HepG2 (cell line): ENCODE data around the gene NT5C. TPM values are rescaled to one million over a fixed set of nuclear protein-coding genes. Genes with fewer than 3 reads are reported as not detected.

ENCODE experiments used
- BCLAF1 ChIP-seq: fragments of 450-650 bp; IDR thresholded peaks from 2 replicates; pipeline ENCODE4 v1.6.1; 2017; ENCODE audit warnings: mild to moderate bottlenecking
- GPN1 ChIP-seq: sonication (generic); formaldehyde crosslinking; IDR thresholded peaks from 2 replicates; pipeline ENCODE4 v1.5.1; 2020; ENCODE audit warnings: missing genetic modification reagents, borderline replicate concordance
- IKZF4 ChIP-seq: sonication (generic); formaldehyde crosslinking; IDR thresholded peaks from 2 replicates; pipeline ENCODE4 v1.5.1; 2020; ENCODE audit warnings: borderline replicate concordance, mild to moderate bottlenecking, low read depth, missing genetic modification reagents; ENCODE audit errors: not compliant biosample characterization
- ISL2 ChIP-seq: sonication (generic); formaldehyde crosslinking; IDR thresholded peaks from 2 replicates; pipeline ENCODE4 v1.5.0; 2020; ENCODE audit warnings: missing genetic modification reagents
- POGK ChIP-seq: sonication (generic); formaldehyde crosslinking; conservative IDR thresholded peaks from 2 replicates; pipeline ENCODE4 v1.8.0; 2022; ENCODE audit warnings: mild to moderate bottlenecking, moderate library complexity, missing genetic modification reagents
- SIN3B ChIP-seq: fragments of 150-350 bp; IDR thresholded peaks from 2 replicates; pipeline ENCODE4 v1.6.1; 2014; ENCODE audit warnings: low read length
- SOX5 ChIP-seq: IDR thresholded peaks from 2 replicates; pipeline ENCODE4 v1.6.1; 2016; ENCODE audit warnings: borderline replicate concordance
- TGIF2 ChIP-seq: IDR thresholded peaks from 2 replicates; pipeline ENCODE4 v1.6.1; 2016; ENCODE audit warnings: control low read depth, missing compliant biosample characterization
- ZNF329 ChIP-seq: sonication (generic); formaldehyde crosslinking; IDR thresholded peaks from 2 replicates; pipeline ENCODE4 v1.9.0; 2021; ENCODE audit warnings: low read depth, mild to moderate bottlenecking, missing genetic modification reagents
- ZNF33A ChIP-seq: sonication (generic); formaldehyde crosslinking; IDR thresholded peaks from 2 replicates; pipeline ENCODE4 v1.5.1; 2020; ENCODE audit warnings: missing genetic modification reagents, mild to moderate bottlenecking, moderate library complexity, borderline replicate concordance
- ZNF674 ChIP-seq: sonication (generic); formaldehyde crosslinking; IDR thresholded peaks from 2 replicates; pipeline ENCODE4 v1.5.0; 2020; ENCODE audit warnings: low read depth, mild to moderate bottlenecking, missing genetic modification reagents
- ZNF687 ChIP-seq: sonication (generic); formaldehyde crosslinking; IDR thresholded peaks from 2 replicates; pipeline ENCODE4 v1.5.1; 2020; ENCODE audit warnings: mild to moderate bottlenecking, missing genetic modification reagents, moderate library complexity
- polyA plus RNA-seq, 8 experiments: library from polyadenylated mRNA; depleted of rRNA in 3 of 8; stranded (reverse) in 7 of 8; unstranded in 1 of 8; fragments of >200 nt; fragmentation: Illumina TruSeq in 4 of 8; extraction: Trizol in 4 of 8; gene quantifications; 2 replicates each; pipeline versions ENCODE4 v1.2.1 to v1.2.3, GENCODE V29; 2011 to 2016; ENCODE audit warnings: low read depth in 4 of 8, missing spikeins in 1 of 8, mixed read lengths in 1 of 8; ENCODE audit not compliant: insufficient read depth in 1 of 8
- total RNA-seq, 5 experiments: library from RNA; depleted of rRNA; stranded (reverse); fragments of >200 nt; fragmentation: Illumina TruSeq; extraction: Trizol; gene quantifications; 2 replicates each; pipeline ENCODE4 v1.2.3, GENCODE V29; 2016; ENCODE audit warnings: low read depth in 1 of 5
- TF ChIP-seq, protein P1 (sequence below): sonication (generic); formaldehyde crosslinking; IDR thresholded peaks from 2 replicates; pipeline ENCODE4 v1.5.0; 2020; ENCODE audit warnings: mild to moderate bottlenecking, missing genetic modification reagents, borderline replicate concordance
- TF ChIP-seq, protein P2 (sequence below): sonication (generic); formaldehyde crosslinking; IDR thresholded peaks from 2 replicates; pipeline ENCODE4 v1.4.0; 2020; ENCODE audit warnings: mild to moderate bottlenecking, missing genetic modification reagents
- TF ChIP-seq, protein P3 (sequence below): sonication (generic); formaldehyde crosslinking; IDR thresholded peaks from 2 replicates; pipeline ENCODE4 v1.5.0; 2020; ENCODE audit warnings: missing genetic modification reagents, mild to moderate bottlenecking, borderline replicate concordance

The NT5C gene
- total and polyA plus RNA-seq, 2 of the 13 experiments (the other 11 are each of a cell fraction or from before 2014, with no cell fraction given) = 42.8 to 48.6 TPM

- peak; percentile 93 for TF ChIP-seq IKZF4 (CRISPR knock-in tag)
- TF ChIP-seq, protein P1, sequence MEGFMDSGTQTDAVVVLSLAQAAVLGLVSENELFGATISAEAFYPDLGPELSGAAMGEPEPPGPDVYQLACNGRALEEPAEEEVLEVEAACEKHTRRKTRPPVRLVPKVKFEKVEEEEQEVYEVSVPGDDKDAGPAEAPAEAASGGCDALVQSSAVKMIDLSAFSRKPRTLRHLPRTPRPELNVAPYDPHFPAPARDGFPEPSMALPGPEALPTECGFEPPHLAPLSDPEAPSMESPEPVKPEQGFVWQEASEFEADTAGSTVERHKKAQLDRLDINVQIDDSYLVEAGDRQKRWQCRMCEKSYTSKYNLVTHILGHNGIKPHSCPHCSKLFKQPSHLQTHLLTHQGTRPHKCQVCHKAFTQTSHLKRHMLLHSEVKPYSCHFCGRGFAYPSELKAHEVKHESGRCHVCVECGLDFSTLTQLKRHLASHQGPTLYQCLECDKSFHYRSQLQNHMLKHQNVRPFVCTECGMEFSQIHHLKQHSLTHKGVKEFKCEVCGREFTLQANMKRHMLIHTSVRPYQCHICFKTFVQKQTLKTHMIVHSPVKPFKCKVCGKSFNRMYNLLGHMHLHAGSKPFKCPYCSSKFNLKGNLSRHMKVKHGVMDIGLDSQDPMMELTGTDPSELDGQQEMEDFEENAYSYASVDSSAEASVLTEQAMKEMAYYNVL = peak; percentile 90; the same call in 1 of the 2 replicates
- TF ChIP-seq ZNF674 (CRISPR knock-in tag) = no peak
- TF ChIP-seq, protein P2, sequence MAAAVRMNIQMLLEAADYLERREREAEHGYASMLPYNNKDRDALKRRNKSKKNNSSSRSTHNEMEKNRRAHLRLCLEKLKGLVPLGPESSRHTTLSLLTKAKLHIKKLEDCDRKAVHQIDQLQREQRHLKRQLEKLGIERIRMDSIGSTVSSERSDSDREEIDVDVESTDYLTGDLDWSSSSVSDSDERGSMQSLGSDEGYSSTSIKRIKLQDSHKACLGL (CRISPR knock-in tag) = peak; percentile 88; the same call in 1 of the 2 replicates
- TF ChIP-seq SIN3B = peak; percentile 67
- peak; percentile 94 for TF ChIP-seq POGK (CRISPR knock-in tag)
- TF ChIP-seq GPN1 (CRISPR knock-in tag) = peak; percentile 24; the same call in 1 of the 2 replicates
- TF ChIP-seq, protein P3, sequence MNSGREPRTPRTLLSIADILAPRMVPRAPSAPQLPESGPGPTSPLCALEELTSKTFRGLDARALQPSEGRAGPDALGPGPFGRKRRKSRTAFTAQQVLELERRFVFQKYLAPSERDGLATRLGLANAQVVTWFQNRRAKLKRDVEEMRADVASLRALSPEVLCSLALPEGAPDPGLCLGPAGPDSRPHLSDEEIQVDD = no peak
- peak; percentile 47; the same call in 1 of the 2 replicates for TF ChIP-seq ISL2 (CRISPR knock-in tag)
- TF ChIP-seq BCLAF1 = no peak
- peak; percentile 62; the same call in 1 of the 2 replicates for TF ChIP-seq SOX5 (CRISPR knock-in tag)
- TF ChIP-seq ZNF33A = no peak
- TF ChIP-seq ZNF687 (CRISPR knock-in tag) = peak; percentile 81
- TF ChIP-seq TGIF2 (CRISPR knock-in tag) = peak; percentile 82; the same call in 1 of the 2 replicates
- peak; percentile 90; the same call in 1 of the 2 replicates for TF ChIP-seq ZNF329 (CRISPR knock-in tag)
Measured at GRCh38 chr17:75154195-75155106, 22.9 kb upstream of the NT5C start, which contains the start of gene JPT1 (continued).
